H1 (cell line): ENCODE data around the gene ZNF512. TPM values are rescaled to one million over a fixed set of nuclear protein-coding genes. Genes with fewer than 3 reads are reported as not detected.

Experiments used
- CTCF ChIA-PET: fragments of 300-600 bp; sonication (Branson Sonifier 250); formaldehyde crosslinking; loops from one replicate; lab custom pipeline; 2021; ENCODE audit not compliant: partially characterized antibody; lab: Charles Lee
- POLR2A ChIA-PET: fragments of 300-600 bp; sonication (Branson Sonifier 250); formaldehyde crosslinking; loops from one replicate; lab custom pipeline; 2021; ENCODE audit warnings: inconsistent platforms; ENCODE audit not compliant: partially characterized antibody; lab: Charles Lee
- DNase-seq, 2 experiments: peaks; one replicate each; pipeline versions ENCODE4 v3.0.0 to v3.0.0-alpha.2; 2010 to 2022; ENCODE audit warnings: low spot score in 2 of 2, low read depth in 1 of 2, mixed read lengths in 1 of 2
- FAIRE-seq: peaks from 2 replicates; lab custom pipeline; 2011; peaks lifted over from hg19 to GRCh38; lab: Jason Lieb, UNC
- H2AFZ ChIP-seq: 2 replicates; pipeline ENCODE4 v1.8.1; 2012; ENCODE audit warnings: low read length, inconsistent platforms
- H2AK5ac ChIP-seq: 2 replicates; pipeline ENCODE4 v1.6.1; 2013; ENCODE audit warnings: low read depth, low read length
- H2BK120ac ChIP-seq: replicated peaks from 2 replicates; pipeline ENCODE3; 2013; ENCODE audit warnings: low read depth, low read length, inconsistent platforms
- H2BK12ac ChIP-seq: 2 replicates; pipeline ENCODE4 v1.6.1; 2013; ENCODE audit warnings: low read depth, low read length
- H2BK15ac ChIP-seq: 2 replicates; pipeline ENCODE4 v1.6.1; 2013; ENCODE audit warnings: low read length
- H2BK20ac ChIP-seq: 2 replicates; pipeline ENCODE4 v1.6.1; 2013; ENCODE audit warnings: low read length
- H2BK5ac ChIP-seq: 2 replicates; pipeline ENCODE4 v1.6.1; 2013; ENCODE audit warnings: low read depth, low read length
- H3K14ac ChIP-seq: 2 replicates; pipeline ENCODE4 v1.6.1; 2013; ENCODE audit warnings: inconsistent platforms; ENCODE audit not compliant: insufficient read length
- H3K18ac ChIP-seq: 2 replicates; pipeline ENCODE4 v1.6.1; 2013; ENCODE audit warnings: low read length; ENCODE audit errors: extremely low read depth
- H3K23ac ChIP-seq: 2 replicates; pipeline ENCODE4 v1.6.1; 2013; ENCODE audit warnings: inconsistent platforms; ENCODE audit not compliant: insufficient read length
- H3K23me2 ChIP-seq: 2 replicates; pipeline ENCODE4 v1.6.1; 2013; ENCODE audit warnings: low read depth, low read length
- H3K27ac ChIP-seq: 2 replicates; pipeline ENCODE4 v1.6.1; 2011; ENCODE audit warnings: low read depth, low read length, inconsistent platforms
- H3K27me3 ChIP-seq, 4 experiments: replicated peaks in 1 of 4; 1 replicate in 1 of 4; 2 replicates in 3 of 4; pipeline versions ENCODE4 v1.6.1 to v1.8.1; 2011 to 2013; ENCODE audit warnings: low read length in 3 of 4, mild to moderate bottlenecking in 3 of 4, inconsistent platforms in 2 of 4, mixed read lengths in 2 of 4, moderate library complexity in 1 of 4; ENCODE audit not compliant: control insufficient read depth in 3 of 4, insufficient read depth in 3 of 4; ENCODE audit errors: extremely low read depth in 1 of 4
- H3K36me3 ChIP-seq, 4 experiments: 2 replicates each; pipeline versions ENCODE4 v1.6.1 to v1.8.1; 2011 to 2013; ENCODE audit warnings: mild to moderate bottlenecking in 4 of 4, low read length in 3 of 4, moderate library complexity in 2 of 4, control low read depth in 1 of 4, inconsistent platforms in 1 of 4; ENCODE audit not compliant: insufficient read depth in 4 of 4, control insufficient read depth in 2 of 4
- H3K4ac ChIP-seq: replicated peaks from 2 replicates; pipeline ENCODE3; 2013; ENCODE audit warnings: low read length, low read depth, mixed read lengths, inconsistent platforms; ENCODE audit not compliant: insufficient read length
- H3K4me1 ChIP-seq, 4 experiments: replicated peaks in 1 of 4; 1 replicate in 1 of 4; 2 replicates in 3 of 4; pipeline versions ENCODE4 v1.6.1 to v1.8.1; 2011 to 2013; ENCODE audit warnings: low read length in 3 of 4, inconsistent platforms in 2 of 4, mixed read lengths in 1 of 4; ENCODE audit not compliant: insufficient read depth in 4 of 4, control insufficient read depth in 3 of 4
- H3K4me2 ChIP-seq, 2 experiments: 2 replicates each; pipeline versions ENCODE4 v1.6.1 to v1.8.1; 2011 to 2013; ENCODE audit warnings: low read depth in 2 of 2, low read length in 2 of 2, control low read depth in 1 of 2, inconsistent platforms in 1 of 2, mild to moderate bottlenecking in 1 of 2; ENCODE audit not compliant: insufficient read depth in 1 of 2
- H3K4me3 ChIP-seq, 4 experiments: fragments of 200-600, 300-600 bp in 1 of 4; sonication (generic), shearing (Covaris generic), sonication (Bioruptor Twin) in 1 of 4; 2 replicates each; pipeline versions ENCODE4 v1.5.1 to v1.8.1; 2011 to 2016; ENCODE audit warnings: low read length in 4 of 4, low read depth in 3 of 4, control low read depth in 2 of 4, inconsistent platforms in 2 of 4, mild to moderate bottlenecking in 2 of 4, mixed read lengths in 1 of 4, moderate library complexity in 1 of 4; ENCODE audit not compliant: insufficient read depth in 2 of 4; ENCODE audit errors: extremely low read depth in 1 of 4
- H3K56ac ChIP-seq: replicated peaks from 2 replicates; pipeline ENCODE3; 2013; ENCODE audit warnings: low read depth, mild to moderate bottlenecking, mixed read lengths, low read length, inconsistent platforms; ENCODE audit not compliant: insufficient read length
- H3K79me1 ChIP-seq: 2 replicates; pipeline ENCODE4 v1.6.1; 2013; ENCODE audit warnings: low read depth, low read length, control low read depth
- H3K79me2 ChIP-seq, 2 experiments: 2 replicates each; pipeline versions ENCODE4 v1.6.1 to v1.8.1; 2012 to 2013; ENCODE audit warnings: low read length in 2 of 2, mild to moderate bottlenecking in 2 of 2, inconsistent platforms in 1 of 2; ENCODE audit not compliant: insufficient read depth in 2 of 2, control insufficient read depth in 1 of 2
- H3K9ac ChIP-seq, 4 experiments: replicated peaks in 1 of 4; 1 replicate in 1 of 4; 2 replicates in 3 of 4; pipeline versions ENCODE4 v1.6.1 to v1.8.1; 2011 to 2013; ENCODE audit warnings: low read depth in 3 of 4, low read length in 3 of 4, control low read depth in 2 of 4, mild to moderate bottlenecking in 2 of 4, moderate library complexity in 2 of 4, inconsistent platforms in 1 of 4; ENCODE audit errors: extremely low read depth in 1 of 4
- H3K9me3 ChIP-seq, 2 experiments: 2 replicates each; pipeline versions ENCODE4 v1.6.1 to v1.8.1; 2012 to 2013; ENCODE audit warnings: mild to moderate bottlenecking in 2 of 2, moderate library complexity in 2 of 2, control low read depth in 1 of 2, inconsistent platforms in 1 of 2, low read depth in 1 of 2, low read length in 1 of 2, mixed read lengths in 1 of 2; ENCODE audit not compliant: insufficient read depth in 2 of 2
- H4K20me1 ChIP-seq, 2 experiments: replicated peaks in 1 of 2; 2 replicates each; pipeline versions ENCODE3 to v1.8.1; 2011 to 2013; ENCODE audit warnings: inconsistent platforms in 2 of 2, low read length in 2 of 2, mild to moderate bottlenecking in 1 of 2; ENCODE audit not compliant: insufficient read depth in 2 of 2, control insufficient read depth in 1 of 2
- H4K5ac ChIP-seq: 2 replicates; pipeline ENCODE4 v1.6.1; 2013; ENCODE audit warnings: low read length, low read depth, mixed read lengths, inconsistent platforms; ENCODE audit not compliant: insufficient read length
- H4K8ac ChIP-seq: 2 replicates; pipeline ENCODE4 v1.8.0; 2013; ENCODE audit warnings: mild to moderate bottlenecking, moderate library complexity, low read length, inconsistent platforms; ENCODE audit not compliant: insufficient read depth; ENCODE audit errors: extremely low read depth
- H4K91ac ChIP-seq: replicated peaks from 2 replicates; pipeline ENCODE3; 2013; ENCODE audit warnings: low read length, mixed read lengths, inconsistent platforms; ENCODE audit not compliant: insufficient read length
- ATF3 ChIP-seq: IDR thresholded peaks from 2 replicates; pipeline ENCODE4 v1.6.1; 2011; ENCODE audit warnings: low read depth, mild to moderate bottlenecking, low read length; ENCODE audit not compliant: insufficient read depth
- BRCA1 ChIP-seq: IDR thresholded peaks from 2 replicates; pipeline ENCODE4 v1.6.1; 2012; ENCODE audit warnings: low read depth, low read length, improper control_type of control experiment
- CBX5 ChIP-seq: fragments of 300-800, 300-1000 bp; sonication (generic); IDR thresholded peaks from 2 replicates; pipeline ENCODE4 v1.7.1; 2016; ENCODE audit warnings: antibody characterized with exemption, low read length, low read depth
- EZH2 ChIP-seq: fragments of 200-600 bp; sonication (generic); IDR thresholded peaks from 2 replicates; pipeline ENCODE4 v1.7.1; 2012; ENCODE audit warnings: low read depth, mild to moderate bottlenecking, moderate library complexity, low read length, inconsistent platforms; ENCODE audit not compliant: severe bottlenecking
- MAFK ChIP-seq: IDR thresholded peaks from 2 replicates; pipeline ENCODE4 v1.6.1; 2012; ENCODE audit warnings: low read depth, mild to moderate bottlenecking, improper control_type of control experiment, low read length
- NRF1 ChIP-seq: IDR thresholded peaks from 2 replicates; pipeline ENCODE4 v1.6.1; 2011; ENCODE audit warnings: mild to moderate bottlenecking, low read depth, low read length, improper control_type of control experiment
- POLR2A ChIP-seq, 2 experiments: IDR thresholded peaks; 1 replicate in 1 of 2; 2 replicates in 1 of 2; pipeline ENCODE4 v1.6.1; 2011; ENCODE audit warnings: low read depth in 2 of 2, low read length in 2 of 2, mild to moderate bottlenecking in 2 of 2; ENCODE audit errors: control extremely low read depth in 1 of 2
- POU5F1 ChIP-seq: IDR thresholded peaks from 2 replicates; pipeline ENCODE4 v1.6.1; 2011; ENCODE audit warnings: low read depth, mild to moderate bottlenecking, low read length, moderate library complexity
- RNF2 ChIP-seq: fragments of 200-900, 300-1000 bp; sonication (generic); IDR thresholded peaks from 2 replicates; pipeline ENCODE4 v1.7.1; 2016; ENCODE audit warnings: borderline replicate concordance, low read depth, mild to moderate bottlenecking, antibody characterized with exemption, low read length; ENCODE audit not compliant: poor library complexity, severe bottlenecking; ENCODE audit errors: missing control alignments
- SP2 ChIP-seq: IDR thresholded peaks from 2 replicates; pipeline ENCODE4 v1.6.1; 2012; ENCODE audit warnings: mild to moderate bottlenecking, low read length, inconsistent platforms
- TBP ChIP-seq: IDR thresholded peaks from 2 replicates; pipeline ENCODE4 v1.6.1; 2011; ENCODE audit warnings: low read depth, low read length, improper control_type of control experiment
- YY1 ChIP-seq: IDR thresholded peaks from 2 replicates; pipeline ENCODE4 v1.6.1; 2011; ENCODE audit warnings: low read depth, mild to moderate bottlenecking, low read length
- WGBS, 2 experiments: shearing (Covaris generic) in 1 of 2; methylation state at CpG; one replicate each; pipeline versions ENCODE4 v1.1.6 to v1.1.7; 2013 to 2015; ENCODE audit warnings: low lambda C conversion rate in 2 of 2, mixed read lengths in 2 of 2, inconsistent platforms in 1 of 2, low coverage in 1 of 2, missing lambda C conversion rate in 1 of 2; ENCODE audit not compliant: insufficient replicate concordance in 2 of 2, insufficient coverage in 1 of 2, insufficient read length in 1 of 2; ENCODE audit errors: extremely low coverage in 1 of 2, missing lambda C conversion rate in 1 of 2; 5-methylcytosine and 5-hydroxymethylcytosine counted together
- polyA plus RNA-seq, 7 experiments: library from polyadenylated mRNA; depleted of rRNA in 3 of 7; stranded (reverse) in 5 of 7; unstranded in 2 of 7; fragments of >200 nt in 5 of 7; fragments of 200-250 nt in 2 of 7; gene quantifications; 1 replicate in 5 of 7; 2 replicates in 1 of 7; 4 replicates in 1 of 7; pipeline versions ENCODE4 v1.2.1 to v1.2.3, GENCODE V29; 2011 to 2013; ENCODE audit warnings: missing spikeins in 2 of 7, mixed read lengths in 2 of 7
- total RNA-seq: library from RNA; stranded (reverse); fragmentation: NEBNext Ultra II Directional; extraction: Animal tissue kit (Norgen Biotek cat#: 25700); gene quantifications from 2 replicates; pipeline ENCODE4 v1.2.1, GENCODE V29; 2021

The ZNF512 gene
- total and polyA plus RNA-seq, 2 of the 8 experiments (the other 6 are each of a cell fraction or from before 2014, with no cell fraction given), result 17.6 to 37.9 TPM

DNA sequence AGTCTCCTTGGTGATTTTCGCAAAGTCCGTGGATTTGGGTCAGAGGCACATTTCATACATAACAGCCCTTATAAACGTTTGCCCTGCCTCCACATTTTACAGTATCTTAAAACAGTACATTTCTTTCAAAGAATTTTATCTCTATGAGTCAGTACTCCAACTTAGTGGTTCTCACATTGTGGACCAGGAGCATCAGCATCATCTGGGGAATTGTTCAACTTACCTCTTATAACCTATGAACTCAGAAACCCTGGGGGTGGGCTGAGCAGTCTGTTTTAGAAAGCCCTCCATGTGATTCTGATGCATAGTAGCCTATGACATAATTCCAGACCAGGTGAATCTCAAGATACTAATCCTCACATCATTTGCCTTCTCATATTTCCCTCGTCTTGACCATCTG, 68.2 kb downstream of the ZNF512 start:
- Histone ChIP-seq H3K9ac (no peak overlapping the region), H2AK5ac (no peak overlapping the region), H3K4me2 (no peak overlapping the region), H3K4me1 (no peaks in the 10 kb centered on the region), H3K4me3 (no peak overlapping the region), H3K79me2 (no peaks in the 10 kb centered on the region), H4K5ac (no peak overlapping the region), H2AFZ (no peak overlapping the region), H2BK12ac (no peak overlapping the region), H3K27me3 (no peaks in the 10 kb centered on the region), H3K4ac (no peak overlapping the region), H3K56ac (no peak overlapping the region), H2BK15ac (no peak overlapping the region), H3K27ac (no peak overlapping the region), H4K91ac (no peak overlapping the region), H4K20me1 (no peaks in the 10 kb centered on the region), H3K18ac (no peak overlapping the region), H4K8ac (no peak overlapping the region), H2BK5ac (no peak overlapping the region), H3K36me3 (peaks cover 19 to 70% (median 55%) of the 10 kb centered on the region in 4 experiments), H3K79me1 (no peaks in the 10 kb centered on the region), H3K23me2 (no peaks in the 10 kb centered on the region), H3K23ac (no peak overlapping the region), H2BK120ac (no peak overlapping the region), H3K9me3 (no peaks in the 10 kb centered on the region), H2BK20ac (no peak overlapping the region), H3K14ac (no peak overlapping the region)
- FAIRE-seq (no peak), DNase-seq (no peak)
- WGBS, 2 experiments, result 87% methylated on average over 4 of the region's 4 CpGs; no CpG with 5 or more reads in 1 of the 2 experiments
- CTCF ChIA-PET, result interaction anchor here (5.2 kb wide), 1 partner anchor 32 kb away, joined by 22 read pairs; no protein-coding TSS in a partner anchor
- POLR2A ChIA-PET, result interaction anchor here (0.9 to 1.6 kb wide), 3 partner anchors 9 to 48 kb away, joined by 3 to 4 read pairs (median 3); partner anchors contain the start of genes CCDC121 and GPN1
- TF ChIP-seq POU5F1 (no peak), BRCA1 (no peak), NRF1 (no peak), YY1 (no peak), SP2 (no peak), CBX5 (no peak), ATF3 (no peak), TBP (no peak), MAFK (no peak), RNF2 (no peak), EZH2 (no peak), POLR2A (IDR thresholded peaks at IDR 0.05; ENCODE audit: control extremely low read depth in 1 of 2, low read depth in 2 of 2, low read length in 2 of 2) (no peak)
